Left hindlimb (tissue), 1 donor: Measurements from ENCODE around the gene UNC5B.

Experiments
- DNase-seq: peaks from one replicate; pipeline ENCODE4 v3.0.0-alpha.2; 2018

The UNC5B gene

GRCh38 chr10:71348850-71349249, 136.5 kb downstream of the UNC5B start:
- DNase-seq = no peak

- DNase-seq = no peak
Measured at GRCh38 chr10:71349406-71349805, 137.0 kb downstream of the UNC5B start.

- no peak for DNase-seq
Measured at GRCh38 chr10:71351087-71351486, 138.7 kb downstream of the UNC5B start.

GRCh38 chr10:71351628-71352319, 139.4 kb downstream of the UNC5B start:
- DNase-seq = no peak
